ENCODE results near the gene ANKRD13C.

The ANKRD13C gene

DNA sequence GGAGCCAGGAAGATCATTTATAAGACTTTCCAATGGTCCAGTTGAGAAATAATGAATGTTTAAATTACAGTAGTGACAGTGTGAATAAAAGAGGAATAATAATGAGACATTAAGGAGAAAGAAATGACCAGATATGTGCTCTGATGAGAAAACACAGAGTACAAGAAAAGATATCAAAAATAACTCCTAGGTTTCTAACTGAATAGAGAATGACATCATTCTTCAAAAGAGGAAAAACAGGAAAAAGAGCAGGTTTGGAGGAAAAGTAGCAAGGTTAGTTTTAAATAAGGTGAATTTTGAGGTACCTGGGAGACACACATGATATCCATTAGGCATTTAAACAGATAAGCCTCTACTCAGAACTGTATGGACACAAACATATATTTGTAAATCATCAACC is 55.0 kb downstream of the ANKRD13C start:
- DNase-seq (ENCODE audit: low read depth in 2 of 2), result no peak
- TF ChIP-seq CTCF (IDR thresholded peaks at IDR 0.05; ENCODE audit: low read depth, low read length), result no peak
- H3K4me3 ChIP-seq (replicated peaks in 1 of 2; ENCODE audit: low read depth in 2 of 2, low read length in 2 of 2), result no peak overlapping the region

DNA sequence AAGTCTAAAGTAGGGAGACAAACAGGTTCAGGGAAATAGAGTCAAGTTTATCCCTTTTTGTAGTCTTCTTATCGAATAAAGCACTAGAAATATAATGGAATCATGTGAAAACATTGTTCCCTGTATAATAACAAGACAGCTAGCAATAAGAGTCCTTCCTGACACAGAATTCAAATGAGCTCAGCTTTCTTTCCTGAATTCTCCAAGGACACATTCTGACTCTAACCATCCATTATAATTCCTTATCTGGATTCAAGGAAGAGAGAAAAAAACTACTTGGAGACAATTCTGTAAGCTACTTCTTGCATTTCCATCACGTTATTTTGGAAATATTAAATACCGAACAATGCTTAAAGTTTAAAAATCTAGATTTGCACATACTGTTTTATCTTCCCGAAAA is 58.8 kb downstream of the ANKRD13C start:
- DNase-seq (ENCODE audit: low read depth in 2 of 2), result no peak
- no peak overlapping the region for H3K4me3 ChIP-seq (replicated peaks in 1 of 2; ENCODE audit: low read depth in 2 of 2, low read length in 2 of 2)
- no peak for TF ChIP-seq CTCF (IDR thresholded peaks at IDR 0.05; ENCODE audit: low read depth, low read length)

DNA sequence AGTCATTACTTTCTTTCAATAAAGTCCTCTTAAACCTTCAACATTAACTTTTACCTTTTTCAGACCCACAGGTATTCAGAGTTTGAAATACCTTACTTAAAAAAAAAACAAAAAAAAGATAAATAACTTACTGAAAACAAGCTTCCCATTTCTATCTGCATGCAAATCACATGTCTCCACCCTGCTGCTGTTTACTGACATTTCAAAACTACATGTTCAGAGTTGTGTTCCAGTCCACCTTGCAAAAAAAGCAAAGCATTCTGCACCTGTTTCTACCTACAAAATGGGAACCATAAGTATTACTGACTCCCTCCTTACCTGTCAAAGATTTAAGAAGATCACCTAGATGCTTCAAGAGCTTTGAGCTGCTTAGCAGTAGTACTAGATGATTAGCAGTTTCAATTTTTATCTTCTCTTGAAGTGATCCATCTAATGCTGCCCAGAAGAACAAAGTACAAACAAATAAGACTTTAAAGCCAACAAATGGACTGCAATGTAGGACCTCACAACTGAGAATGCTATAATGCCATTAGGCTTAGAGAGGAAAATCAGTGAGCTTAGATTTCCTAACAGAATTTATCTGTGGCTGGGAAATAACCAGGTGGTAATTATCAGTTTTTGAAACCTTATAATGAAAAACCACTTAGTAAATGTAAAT is 61.2 kb downstream of the ANKRD13C start:
- no peak overlapping the region for H3K4me3 ChIP-seq (replicated peaks in 1 of 2; ENCODE audit: low read depth in 2 of 2, low read length in 2 of 2)
- no peak for TF ChIP-seq CTCF (IDR thresholded peaks at IDR 0.05; ENCODE audit: low read depth, low read length)
- no peak for DNase-seq (ENCODE audit: low read depth in 2 of 2)

- peak; percentile 6 to 56 for DNase-seq (ENCODE audit: low read depth in 2 of 2)
Observed at GRCh38 chr1:70290218-70290617, 64.3 kb downstream of the ANKRD13C start.

DNA sequence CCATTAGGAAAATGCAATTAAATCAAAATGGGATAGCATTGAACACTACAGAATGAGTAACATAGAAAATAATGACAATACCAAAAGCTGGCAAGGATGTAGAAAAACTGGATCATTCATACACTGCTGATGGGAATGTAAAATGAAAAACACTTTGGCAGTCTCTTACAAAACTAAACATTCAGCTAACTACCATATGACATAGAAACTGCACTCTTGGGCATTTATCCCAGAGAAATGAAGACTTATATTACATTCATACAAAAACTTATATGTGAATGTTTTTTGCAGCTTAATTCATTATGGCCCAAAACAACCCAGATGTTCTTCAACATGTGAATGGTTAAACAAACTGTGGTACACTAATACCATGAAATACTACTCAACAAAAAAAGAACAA is 66.4 kb downstream of the ANKRD13C start:
- TF ChIP-seq CTCF (IDR thresholded peaks at IDR 0.05; ENCODE audit: low read depth, low read length), result no peak
- no peak overlapping the region for H3K4me3 ChIP-seq (replicated peaks in 1 of 2; ENCODE audit: low read depth in 2 of 2, low read length in 2 of 2)

More at GRCh38 chr1:70290218-70290617, 64.3 kb downstream of the ANKRD13C start:
- no peak for TF ChIP-seq CTCF (IDR thresholded peaks at IDR 0.05; ENCODE audit: low read depth, low read length)
- H3K4me3 ChIP-seq (replicated peaks in 1 of 2; ENCODE audit: low read depth in 2 of 2, low read length in 2 of 2), result no peak overlapping the region

DNA sequence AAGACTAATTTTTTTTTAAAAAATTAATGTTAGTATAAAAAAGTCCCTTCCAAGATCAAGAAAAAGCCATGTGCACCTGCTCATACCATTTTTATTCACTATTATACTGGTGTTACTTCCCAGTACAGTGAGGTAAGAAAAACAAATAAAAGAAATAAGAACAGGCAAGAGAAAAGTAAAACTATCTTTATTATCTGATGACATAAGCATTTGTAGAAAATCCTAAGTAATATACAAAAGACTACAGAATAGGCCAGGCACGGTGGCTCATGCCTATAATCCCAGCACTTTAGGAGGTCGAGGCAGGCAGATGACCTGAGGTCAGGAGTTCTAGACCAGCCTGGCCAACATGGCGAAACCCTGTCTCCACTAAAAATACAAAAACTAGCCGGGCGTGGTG is 68.1 kb downstream of the ANKRD13C start:
- H3K4me3 ChIP-seq (replicated peaks in 1 of 2; ENCODE audit: low read depth in 2 of 2, low read length in 2 of 2), result no peak overlapping the region
- no peak for DNase-seq (ENCODE audit: low read depth in 2 of 2)
- no peak for TF ChIP-seq CTCF (IDR thresholded peaks at IDR 0.05; ENCODE audit: low read depth, low read length)

More for the DNA sequence above, 66.4 kb downstream of the ANKRD13C start:
- no peak for DNase-seq (ENCODE audit: low read depth in 2 of 2)

GRCh38 chr1:70284366-70284765 is 70.2 kb downstream of the ANKRD13C start:
- no peak overlapping the region for H3K4me3 ChIP-seq (replicated peaks in 1 of 2; ENCODE audit: low read depth in 2 of 2, low read length in 2 of 2)
- DNase-seq (ENCODE audit: low read depth in 2 of 2), result no peak
- TF ChIP-seq CTCF (IDR thresholded peaks at IDR 0.05; ENCODE audit: low read depth, low read length), result no peak

Data from cardiac fibroblast (primary cell).